SK-N-SH (cell line): Measurements from ENCODE around the gene TRIM38. TPM values are rescaled to one million over a fixed set of nuclear protein-coding genes. Genes with fewer than 3 reads are reported as not detected.

Experiments used
- CTCF ChIA-PET: fragments of 300-600, 350-600 bp; formaldehyde crosslinking; extraction: SDS; loops from one replicate; lab custom pipeline; 2021; lab: Yijun Ruan, JAX
- POLR2A ChIA-PET: fragments of 350-600 bp; sonication (Branson Sonifier 250); formaldehyde crosslinking; extraction: SDS; loops from one replicate; lab custom pipeline; 2020; ENCODE audit warnings: antibody characterized with exemption, inconsistent platforms; lab: Yijun Ruan, JAX
- DNase-seq: peaks from one replicate; pipeline ENCODE4 v3.0.0; 2012
- H2AFZ ChIP-seq: fragments of 200-600 bp; sonication (generic); 2 replicates; pipeline ENCODE4 v1.8.1; 2016; ENCODE audit warnings: antibody characterized with exemption, mild to moderate bottlenecking, low read depth
- H3F3A ChIP-seq: fragments of 200-600 bp; sonication (generic); replicated peaks from 2 replicates; pipeline ENCODE3; 2016; ENCODE audit warnings: antibody characterized with exemption, mild to moderate bottlenecking; ENCODE audit not compliant: insufficient read depth
- H3K27ac ChIP-seq, 2 experiments: fragments of 200-500 bp in 1 of 2; fragments of 200-600 bp in 1 of 2; sonication (Bioruptor generic) in 1 of 2; sonication (generic), shearing (Covaris generic) in 1 of 2; 2 replicates each; pipeline versions ENCODE4 v1.5.1 to v1.6.1; 2014 to 2016; ENCODE audit warnings: low read depth in 2 of 2, inconsistent platforms in 1 of 2, low read length in 1 of 2, mild to moderate bottlenecking in 1 of 2, mixed read lengths in 1 of 2
- H3K27me3 ChIP-seq: fragments of 200-600 bp; sonication (generic), shearing (Covaris generic); 2 replicates; pipeline ENCODE4 v1.6.1; 2016; ENCODE audit warnings: mixed run types; ENCODE audit not compliant: insufficient read depth
- H3K36me3 ChIP-seq, 2 experiments: fragments of 200-500 bp in 1 of 2; fragments of 200-600 bp in 1 of 2; sonication (Bioruptor generic) in 1 of 2; sonication (generic) in 1 of 2; replicated peaks in 1 of 2; 2 replicates each; pipeline versions ENCODE3 to v1.5.1; 2014 to 2016; ENCODE audit warnings: low read length in 1 of 2, mild to moderate bottlenecking in 1 of 2; ENCODE audit not compliant: insufficient read depth in 2 of 2, control insufficient read depth in 1 of 2
- H3K4me1 ChIP-seq, 2 experiments: fragments of 200-500 bp in 1 of 2; fragments of 200-600 bp in 1 of 2; sonication (Bioruptor generic) in 1 of 2; sonication (generic), shearing (Covaris generic) in 1 of 2; 2 replicates each; pipeline versions ENCODE4 v1.5.1 to v1.6.1; 2014 to 2016; ENCODE audit warnings: low read depth in 1 of 2, low read length in 1 of 2, mixed run types in 1 of 2; ENCODE audit not compliant: insufficient read depth in 2 of 2, control insufficient read depth in 1 of 2
- H3K4me2 ChIP-seq: fragments of 200-600 bp; sonication (generic), shearing (Covaris generic); 2 replicates; pipeline ENCODE4 v1.6.1; 2017; ENCODE audit warnings: mixed run types
- H3K4me3 ChIP-seq, 2 experiments: fragments of 200-500 bp in 1 of 2; fragments of 200-600 bp in 1 of 2; sonication (Bioruptor generic) in 1 of 2; sonication (generic), shearing (Covaris generic) in 1 of 2; 2 replicates each; pipeline versions ENCODE4 v1.5.1 to v1.8.1; 2014 to 2016; ENCODE audit warnings: low read depth in 2 of 2, inconsistent platforms in 1 of 2, low read length in 1 of 2, mild to moderate bottlenecking in 1 of 2, mixed read lengths in 1 of 2, moderate library complexity in 1 of 2
- H3K79me2 ChIP-seq: fragments of 200-600 bp; sonication (generic); 2 replicates; pipeline ENCODE4 v1.8.1; 2017; ENCODE audit warnings: mild to moderate bottlenecking; ENCODE audit not compliant: insufficient read depth
- H3K9ac ChIP-seq: fragments of 200-600 bp; sonication (generic); 2 replicates; pipeline ENCODE4 v1.6.1; 2017; ENCODE audit warnings: mixed run types
- H3K9me2 ChIP-seq: fragments of 200-600 bp; sonication (generic); 2 replicates; pipeline ENCODE4 v1.6.1; 2017; ENCODE audit warnings: mixed run types
- H3K9me3 ChIP-seq: fragments of 200-600 bp; sonication (generic); 2 replicates; pipeline ENCODE4 v1.6.1; 2017; ENCODE audit warnings: mixed run types, mild to moderate bottlenecking, moderate library complexity
- H4K20me1 ChIP-seq: fragments of 200-600 bp; sonication (generic); 2 replicates; pipeline ENCODE4 v1.6.1; 2017; ENCODE audit warnings: mild to moderate bottlenecking, mixed run types; ENCODE audit not compliant: insufficient read depth
- CHD2 ChIP-seq: fragments of 150-350 bp; IDR thresholded peaks from 2 replicates; pipeline ENCODE4 v1.6.1; 2018; ENCODE audit warnings: low read length; ENCODE audit not compliant: partially characterized antibody
- CTCF ChIP-seq: fragments of 200-600 bp; sonication (generic); IDR thresholded peaks from 2 replicates; pipeline ENCODE4 v1.6.1; 2017; ENCODE audit warnings: antibody characterized with exemption, mild to moderate bottlenecking, moderate library complexity
- IRF3 ChIP-seq: fragments of 150-350 bp; IDR thresholded peaks from 2 replicates; pipeline ENCODE4 v1.6.1; 2016; ENCODE audit warnings: mild to moderate bottlenecking, low read depth, low read length
- JUND ChIP-seq: IDR thresholded peaks from 2 replicates; pipeline ENCODE4 v1.4.0; 2012
- MXI1 ChIP-seq: IDR thresholded peaks from 2 replicates; pipeline ENCODE4 v1.6.1; 2012; ENCODE audit warnings: mild to moderate bottlenecking, low read depth, low read length, improper control_type of control experiment
- NFIC ChIP-seq: IDR thresholded peaks from 2 replicates; pipeline ENCODE4 v1.4.0; 2012; ENCODE audit warnings: borderline replicate concordance
- RAD21 ChIP-seq: IDR thresholded peaks from 2 replicates; pipeline ENCODE4 v1.6.1; 2012; ENCODE audit warnings: mild to moderate bottlenecking, low read length
- REST ChIP-seq: IDR thresholded peaks from 2 replicates; pipeline ENCODE4 v1.6.1; 2012; ENCODE audit warnings: mild to moderate bottlenecking, low read depth, low read length, moderate library complexity
- SIN3A ChIP-seq: IDR thresholded peaks from 2 replicates; pipeline ENCODE4 v1.6.1; 2012; ENCODE audit warnings: low read depth, mild to moderate bottlenecking, low read length, moderate library complexity, borderline replicate concordance
- SMC3 ChIP-seq: IDR thresholded peaks from 2 replicates; pipeline ENCODE4 v1.6.1; 2012; ENCODE audit warnings: low read depth, low read length, improper control_type of control experiment
- TCF12 ChIP-seq: IDR thresholded peaks from 2 replicates; pipeline ENCODE4 v1.4.0; 2012
- WGBS: methylation state at CpG from one replicate; pipeline ENCODE4 v1.1.6; 2017; ENCODE audit warnings: low lambda C conversion rate; 5-methylcytosine and 5-hydroxymethylcytosine counted together
- polyA plus RNA-seq, 3 experiments: library from polyadenylated mRNA; depleted of rRNA; stranded (reverse); fragments of >200 nt; gene quantifications; 2 replicates each; pipeline ENCODE4 v1.2.3, GENCODE V29; 2012

TRIM38 gene
- polyA plus RNA-seq, 1 of the 3 experiments (the other 2 are of a cell fraction): 0.62 TPM

- H3K4me2 ChIP-seq: no peak overlapping the region
- no peaks in the 10 kb centered on the region for H4K20me1 ChIP-seq
- no peak overlapping the region for H3K4me3 ChIP-seq
- no peaks in the 10 kb centered on the region for H3K9me3 ChIP-seq
- POLR2A ChIA-PET: no interaction called here
- H3K9ac ChIP-seq: no peak overlapping the region
- no peaks in the 10 kb centered on the region for H3K79me2 ChIP-seq
- CTCF ChIA-PET: interaction anchor here (1.4 kb wide), 1 partner anchor 38 kb away, joined by 3 read pairs; no protein-coding TSS in a partner anchor
- no peaks in the 10 kb centered on the region for H3K27me3 ChIP-seq
- H3K9me2 ChIP-seq: no peaks in the 10 kb centered on the region
- H3K36me3 ChIP-seq: no peaks in the 10 kb centered on the region
- 9% methylated on average over 1 of the region's 1 CpG for WGBS
- H3F3A ChIP-seq: no peaks in the 10 kb centered on the region
- H3K4me1 ChIP-seq: no peaks in the 10 kb centered on the region
- no peak overlapping the region for H3K27ac ChIP-seq
- H2AFZ ChIP-seq: no peak overlapping the region
- TF ChIP-seq CHD2 (no peak), MXI1 (no peak), CTCF (no peak), NFIC (no peak), JUND (no peak), IRF3 (no peak), RAD21 (no peak), REST (no peak), SIN3A (no peak), SMC3 (no peak)
- no peak for DNase-seq
Measured at GRCh38 chr6:25954756-25955155, 7.8 kb upstream of the TRIM38 start.

GRCh38 chr6:25956226-25956625 lies 6.4 kb upstream of the TRIM38 start:
- H3K4me3 ChIP-seq: no peak overlapping the region
- 56% methylated on average over 3 of the region's 3 CpGs for WGBS
- no peaks in the 10 kb centered on the region for H3F3A ChIP-seq
- no peaks in the 10 kb centered on the region for H3K79me2 ChIP-seq
- H3K27me3 ChIP-seq: no peaks in the 10 kb centered on the region
- POLR2A ChIA-PET: no interaction called here
- H3K9me2 ChIP-seq: no peaks in the 10 kb centered on the region
- H3K9me3 ChIP-seq: no peaks in the 10 kb centered on the region
- no peaks in the 10 kb centered on the region for H3K4me1 ChIP-seq
- no peaks in the 10 kb centered on the region for H4K20me1 ChIP-seq
- no peak overlapping the region for H3K4me2 ChIP-seq
- no peak overlapping the region for H2AFZ ChIP-seq
- H3K36me3 ChIP-seq: no peaks in the 10 kb centered on the region
- no peak for DNase-seq
- H3K9ac ChIP-seq: no peak overlapping the region
- H3K27ac ChIP-seq: no peak overlapping the region
- CTCF ChIA-PET: no interaction called here
- no peak for TF ChIP-seq TCF12
